Cardiac muscle cell (in vitro differentiated cells and primary cell): Measurements from ENCODE around the gene SELENOM. TPM values are rescaled to one million over a fixed set of nuclear protein-coding genes. Genes with fewer than 3 reads are reported as not detected.
A peak's percentile ranks its signal among the peaks of the same experiment; 100 is the strongest.

Experiments used
- DNase-seq, 2 donors: peaks; one replicate each; pipeline versions ENCODE4 v3.0.0 to v3.0.0-alpha.2; 2010 to 2017; ENCODE audit warnings: low read depth in 1 of 2, low spot score in 1 of 2
- H3K27ac ChIP-seq: fragments of 200-600 bp; sonication (generic); 2 replicates; pipeline ENCODE4 v1.5.1; 2016
- H3K27me3 ChIP-seq: fragments of 200-600 bp; sonication (generic); 2 replicates; pipeline ENCODE4 v1.6.0; 2016; ENCODE audit warnings: control low read depth
- H3K36me3 ChIP-seq: fragments of 200-600 bp; sonication (generic); 2 replicates; pipeline ENCODE4 v1.5.1; 2016; ENCODE audit warnings: control low read depth
- H3K4me1 ChIP-seq: fragments of 200-600 bp; sonication (generic); 2 replicates; pipeline ENCODE4 v1.8.1; 2017; ENCODE audit warnings: low read depth, mild to moderate bottlenecking, mixed run types
- H3K4me3 ChIP-seq: fragments of 200-600 bp; sonication (generic); 2 replicates; pipeline ENCODE4 v1.5.1; 2016; ENCODE audit warnings: mild to moderate bottlenecking
- H3K9me3 ChIP-seq: fragments of 200-600 bp; sonication (generic); 2 replicates; pipeline ENCODE4 v1.5.1; 2017; ENCODE audit warnings: low read depth, mild to moderate bottlenecking, control low read depth
- polyA plus RNA-seq: library from polyadenylated mRNA; unstranded; fragments of >200 nt; fragmentation: Nextera tagmentation; extraction: Ambion mirVana; gene quantifications from 2 replicates; pipeline ENCODE4 v1.2.1, GENCODE V29; 2016
- total RNA-seq: library from RNA; depleted of rRNA; stranded (reverse); fragments of >200 nt; gene quantifications from 2 replicates; pipeline ENCODE4 v1.2.3, GENCODE V29; 2016
- TF ChIP-seq, protein P1 (sequence below): IDR thresholded peaks from 2 replicates; pipeline ENCODE4 v1.5.1; 2012; ENCODE audit warnings: low read depth, mild to moderate bottlenecking, low read length

The SELENOM gene
- total and polyA plus RNA-seq, 2 experiments from 2014 or later: 84.0 to 88.8 TPM

DNA sequence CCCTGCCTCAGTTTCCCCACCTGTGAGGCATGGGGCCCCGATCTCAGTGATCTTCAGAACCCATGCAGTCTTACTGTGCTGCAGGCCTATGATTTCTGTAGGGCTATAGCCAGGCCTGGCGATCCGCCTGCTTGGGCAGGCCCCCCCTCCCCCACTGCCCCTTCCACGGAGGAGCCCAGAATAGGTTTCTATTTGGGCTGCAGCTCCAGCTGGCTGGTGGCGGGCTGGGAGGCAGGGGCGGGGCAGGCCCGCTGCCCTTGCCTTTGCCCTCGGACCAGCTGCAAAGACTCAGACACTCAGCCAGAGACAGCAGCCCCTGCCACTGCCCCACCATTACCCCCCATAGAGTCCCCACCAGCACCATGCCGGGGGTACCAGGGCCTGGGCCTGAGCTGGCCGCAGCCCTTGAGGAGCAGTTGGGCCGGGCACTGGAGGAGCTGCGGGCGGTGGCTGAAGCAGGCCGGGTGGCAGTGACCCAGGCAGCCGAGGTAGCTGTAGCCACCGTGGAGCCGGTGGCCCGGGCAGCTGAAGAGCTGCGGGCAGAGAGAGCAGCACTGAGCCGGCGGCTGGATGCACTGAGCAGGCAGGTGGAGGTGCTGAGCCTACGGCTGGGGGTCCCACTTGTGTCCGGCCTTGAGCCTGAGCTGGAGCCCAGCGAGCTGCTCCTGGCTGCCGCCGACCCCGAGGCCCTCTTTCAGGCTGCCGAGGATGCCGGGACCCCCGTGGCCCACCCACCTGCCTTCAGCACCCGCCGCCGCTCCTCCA lies 14.1 kb downstream of the SELENOM start:
- Histone ChIP-seq H3K27me3 (no peaks in the 10 kb centered on the region), H3K4me3 (no peak overlapping the region), H3K4me1 (peaks cover 10% of the 10 kb centered on the region), H3K9me3 (no peaks in the 10 kb centered on the region), H3K36me3 (no peaks in the 10 kb centered on the region), H3K27ac (no peak overlapping the region)
- DNase-seq: peak in 1 of 2 donors; percentile 76
- TF ChIP-seq, protein P1, sequence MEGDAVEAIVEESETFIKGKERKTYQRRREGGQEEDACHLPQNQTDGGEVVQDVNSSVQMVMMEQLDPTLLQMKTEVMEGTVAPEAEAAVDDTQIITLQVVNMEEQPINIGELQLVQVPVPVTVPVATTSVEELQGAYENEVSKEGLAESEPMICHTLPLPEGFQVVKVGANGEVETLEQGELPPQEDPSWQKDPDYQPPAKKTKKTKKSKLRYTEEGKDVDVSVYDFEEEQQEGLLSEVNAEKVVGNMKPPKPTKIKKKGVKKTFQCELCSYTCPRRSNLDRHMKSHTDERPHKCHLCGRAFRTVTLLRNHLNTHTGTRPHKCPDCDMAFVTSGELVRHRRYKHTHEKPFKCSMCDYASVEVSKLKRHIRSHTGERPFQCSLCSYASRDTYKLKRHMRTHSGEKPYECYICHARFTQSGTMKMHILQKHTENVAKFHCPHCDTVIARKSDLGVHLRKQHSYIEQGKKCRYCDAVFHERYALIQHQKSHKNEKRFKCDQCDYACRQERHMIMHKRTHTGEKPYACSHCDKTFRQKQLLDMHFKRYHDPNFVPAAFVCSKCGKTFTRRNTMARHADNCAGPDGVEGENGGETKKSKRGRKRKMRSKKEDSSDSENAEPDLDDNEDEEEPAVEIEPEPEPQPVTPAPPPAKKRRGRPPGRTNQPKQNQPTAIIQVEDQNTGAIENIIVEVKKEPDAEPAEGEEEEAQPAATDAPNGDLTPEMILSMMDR: no peak

- Histone ChIP-seq H3K4me1 (peaks cover 10% of the 10 kb centered on the region), H3K27ac (no peak overlapping the region), H3K36me3 (no peaks in the 10 kb centered on the region), H3K4me3 (no peak overlapping the region), H3K27me3 (no peaks in the 10 kb centered on the region), H3K9me3 (no peaks in the 10 kb centered on the region)
- DNase-seq: no peak
- TF ChIP-seq, protein P1: no peak
Observed at GRCh38 chr22:31092161-31092560, 15.2 kb downstream of the SELENOM start.

DNA sequence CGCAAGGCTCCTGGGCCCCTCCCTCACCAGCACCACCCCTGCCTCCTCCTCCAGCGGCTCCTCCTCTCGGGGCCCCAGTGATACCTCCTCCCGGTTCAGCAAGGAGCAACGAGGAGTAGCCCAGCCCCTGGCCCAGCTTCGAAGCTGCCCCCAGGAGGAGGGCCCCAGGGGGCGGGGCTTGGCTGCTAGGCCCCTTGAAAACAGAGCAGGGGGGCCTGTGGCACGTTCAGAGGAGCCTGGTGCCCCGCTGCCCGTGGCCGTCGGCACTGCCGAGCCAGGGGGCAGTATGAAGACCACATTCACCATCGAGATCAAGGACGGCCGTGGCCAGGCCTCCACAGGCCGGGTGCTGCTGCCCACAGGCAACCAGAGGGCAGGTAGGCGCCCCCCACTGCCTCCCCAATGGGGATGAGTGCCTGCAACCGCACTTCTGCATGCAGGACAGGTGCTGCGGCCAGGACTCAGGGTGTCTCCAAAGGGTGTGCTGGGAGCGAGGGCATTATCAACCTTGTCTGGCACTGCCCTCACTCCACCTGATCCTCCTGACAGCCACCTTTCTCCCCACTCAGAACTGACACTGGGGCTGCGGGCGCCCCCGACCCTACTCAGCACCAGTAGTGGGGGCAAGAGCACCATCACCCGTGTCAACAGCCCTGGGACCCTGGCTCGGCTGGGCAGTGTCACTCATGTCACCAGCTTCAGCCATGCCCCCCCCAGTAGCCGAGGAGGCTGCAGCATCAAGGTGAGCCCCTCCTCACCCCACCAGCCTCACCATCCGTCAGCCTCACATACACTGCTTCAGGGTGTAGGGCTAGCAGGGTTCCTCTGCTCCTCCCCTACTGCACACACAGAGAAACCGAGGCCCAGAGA lies 16.0 kb downstream of the SELENOM start:
- TF ChIP-seq, protein P1: no peak
- H3K27me3 ChIP-seq: no peaks in the 10 kb centered on the region
- no peaks in the 10 kb centered on the region for H3K9me3 ChIP-seq
- no peaks in the 10 kb centered on the region for H3K36me3 ChIP-seq
- peaks cover 10% of the 10 kb centered on the region for H3K4me1 ChIP-seq
- H3K4me3 ChIP-seq: no peak overlapping the region
- H3K27ac ChIP-seq: no peak overlapping the region
- DNase-seq: no peak

- H3K4me1 ChIP-seq: peaks cover 10% of the 10 kb centered on the region
- no peaks in the 10 kb centered on the region for H3K36me3 ChIP-seq
- no peak overlapping the region for H3K4me3 ChIP-seq
- TF ChIP-seq, protein P1: no peak
- DNase-seq: no peak
- H3K9me3 ChIP-seq: no peaks in the 10 kb centered on the region
- H3K27me3 ChIP-seq: no peaks in the 10 kb centered on the region
- no peak overlapping the region for H3K27ac ChIP-seq
Observed at GRCh38 chr22:31090217-31091085, 16.9 kb downstream of the SELENOM start.
